GM12865 (cell line): Measurements from ENCODE around the gene ATP2C2.

Source experiments
- DNase-seq: peaks from one replicate; pipeline ENCODE4 v3.0.0; 2010; ENCODE audit warnings: low read depth
- H3K4me3 ChIP-seq: 2 replicates; pipeline ENCODE4 v1.5.1; 2011; ENCODE audit warnings: mild to moderate bottlenecking, low read depth, low read length, control low read depth
- CTCF ChIP-seq: IDR thresholded peaks from 2 replicates; pipeline ENCODE4 v1.5.1; 2011; ENCODE audit warnings: low read length, control low read depth, low read depth, inconsistent platforms; ENCODE audit not compliant: insufficient read depth; ENCODE audit errors: missing control alignments

ATP2C2 gene

GRCh38 chr16:84459533-84459894, 91.2 kb downstream of the ATP2C2 start:
- TF ChIP-seq CTCF = no peak
- H3K4me3 ChIP-seq = no peak overlapping the region
- DNase-seq = no peak

- DNase-seq = no peak
- H3K4me3 ChIP-seq = no peak overlapping the region
- TF ChIP-seq CTCF = no peak
These were observed 91.6 kb downstream of the ATP2C2 start for GRCh38 chr16:84459941-84460405.

GRCh38 chr16:84460406-84461028, 92.2 kb downstream of the ATP2C2 start:
- no peak for DNase-seq
- TF ChIP-seq CTCF = no peak
- no peak overlapping the region for H3K4me3 ChIP-seq

- no peak for TF ChIP-seq CTCF
- no peak for DNase-seq
- no peak overlapping the region for H3K4me3 ChIP-seq
These were observed 92.7 kb downstream of the ATP2C2 start for GRCh38 chr16:84461029-84461412.

GRCh38 chr16:84461413-84462295, 93.3 kb downstream of the ATP2C2 start:
- TF ChIP-seq CTCF = no peak
- no peak for DNase-seq
- H3K4me3 ChIP-seq = no peak overlapping the region

- no peak overlapping the region for H3K4me3 ChIP-seq
- TF ChIP-seq CTCF = no peak
- no peak for DNase-seq
These were observed 94.2 kb downstream of the ATP2C2 start for GRCh38 chr16:84462296-84463210.
